Putamen (tissue), 1 donor: Measurements from ENCODE around the gene PROCA1.
A peak's percentile ranks its signal among the peaks of the same experiment; 100 is the strongest.

Source experiments
- DNase-seq: peaks from one replicate; pipeline ENCODE4 v3.0.0-alpha.2; 2016; ENCODE audit warnings: low spot score

Gene PROCA1

DNA sequence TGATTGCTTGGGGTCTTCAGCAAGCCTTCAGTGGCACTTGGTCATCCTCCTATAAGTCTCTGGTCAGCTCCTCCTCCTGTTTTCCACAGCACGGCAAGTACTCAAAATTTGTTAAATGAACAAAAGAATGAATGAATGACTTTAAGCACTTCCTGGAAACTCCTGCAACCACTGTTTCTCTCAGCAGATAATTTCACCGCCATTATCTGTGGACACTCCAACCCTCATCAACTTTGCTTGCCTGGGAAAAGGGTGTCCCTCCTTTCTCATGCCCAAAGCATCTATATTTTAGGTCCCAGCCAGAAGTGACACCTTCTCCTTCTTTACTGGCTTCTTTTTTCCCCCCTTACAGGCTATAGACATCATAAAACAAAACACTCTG, 4.4 kb downstream of the PROCA1 start:
- no peak for DNase-seq

DNA sequence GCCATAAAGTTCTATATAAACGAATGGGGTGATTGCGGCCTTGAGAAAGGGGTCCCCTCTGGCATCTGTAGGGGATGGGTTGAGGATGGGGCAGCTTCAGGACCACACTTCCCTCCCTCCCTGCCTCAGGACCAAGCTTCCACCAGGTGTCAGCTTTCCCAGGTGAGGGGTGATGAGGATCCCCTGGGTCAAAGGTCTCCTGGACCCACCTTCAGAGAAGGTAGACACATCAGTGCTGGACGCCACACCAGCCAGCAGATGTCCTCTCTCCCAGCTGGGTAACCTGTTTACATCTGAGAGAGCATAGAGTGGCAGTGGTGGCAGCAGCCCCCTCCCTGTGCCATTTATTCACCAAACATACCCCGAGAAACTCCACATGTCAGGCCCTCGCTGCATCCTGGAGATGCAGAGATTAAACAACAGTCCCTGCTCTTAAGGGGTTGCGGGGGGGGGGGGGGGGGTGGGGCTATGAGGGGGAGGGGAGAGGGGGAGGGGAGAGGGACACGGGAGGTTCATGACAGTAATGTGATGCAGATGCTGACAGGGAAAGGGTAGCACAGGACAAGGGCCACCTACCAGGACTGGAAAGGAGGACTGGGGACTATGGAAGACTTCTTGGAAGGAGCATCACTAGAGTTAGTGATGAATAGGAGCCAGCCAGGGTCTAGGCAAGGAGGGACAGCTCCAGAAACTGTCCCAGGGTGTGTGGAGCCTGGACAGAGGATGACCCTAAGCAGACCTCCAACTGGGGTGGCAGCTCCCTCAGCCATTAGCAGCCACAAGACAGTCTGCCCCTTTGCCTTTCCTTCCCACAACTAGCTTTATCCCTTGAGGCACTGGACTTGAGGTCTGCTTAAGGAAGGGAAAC, 5.0 kb downstream of the PROCA1 start:
- DNase-seq = no peak

DNA sequence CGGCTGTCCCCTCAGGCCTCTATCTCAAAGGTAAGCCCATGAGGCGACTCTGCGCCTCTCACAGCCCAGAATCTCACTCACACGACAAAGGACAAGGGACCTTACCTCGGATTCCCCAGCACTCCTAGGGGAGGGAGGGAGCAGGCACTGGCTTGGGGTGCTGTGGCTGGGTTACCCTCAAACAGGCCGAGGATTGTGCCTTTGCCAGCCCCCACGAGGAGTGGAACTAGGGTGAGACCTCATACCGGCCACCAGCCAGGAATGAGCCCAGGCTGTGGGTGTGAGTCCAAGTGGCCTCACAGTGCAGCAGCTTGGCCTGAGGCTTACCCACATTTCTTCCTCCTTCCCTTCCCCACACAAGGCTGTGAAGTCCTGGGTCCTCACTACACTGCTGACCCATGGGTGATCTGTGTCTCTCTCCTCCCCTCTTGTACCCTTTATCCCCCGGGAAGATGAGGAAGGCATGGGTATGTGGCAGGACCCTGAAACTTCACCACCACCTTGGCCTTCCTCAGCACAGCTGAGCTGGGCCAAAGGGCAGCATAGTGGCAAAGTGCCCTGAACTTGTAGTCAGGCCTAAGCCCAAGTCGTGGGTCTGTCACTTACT, 5.9 kb downstream of the PROCA1 start:
- DNase-seq = no peak

DNA sequence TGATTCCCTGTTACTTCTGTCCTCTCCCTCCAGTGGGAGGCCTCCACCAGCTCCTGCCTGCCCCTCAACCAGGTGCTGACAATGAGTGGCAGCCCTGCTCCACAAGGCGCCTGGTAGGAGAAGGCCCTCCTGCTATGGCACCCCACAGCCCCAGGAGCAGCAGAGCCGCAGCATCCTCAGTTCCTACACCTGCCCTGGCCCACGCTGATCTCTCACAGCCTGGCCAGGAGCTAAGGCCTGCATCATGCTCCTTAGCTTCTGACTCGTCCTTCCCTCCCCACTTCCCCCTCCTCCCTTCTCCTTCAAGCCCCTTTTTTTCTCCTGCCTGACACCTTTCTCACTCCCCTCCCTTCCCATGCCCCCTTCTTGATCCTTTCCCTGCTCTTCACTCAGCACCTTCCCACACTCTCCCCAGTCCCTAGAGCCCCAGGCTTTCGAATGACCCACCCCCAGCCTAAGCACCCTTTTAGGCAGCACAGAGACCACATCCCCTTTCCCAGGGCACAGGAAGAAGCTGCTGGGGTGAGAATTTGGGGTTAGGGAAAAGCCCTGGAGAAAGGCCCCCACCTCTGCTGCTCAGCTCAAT, 6.5 kb downstream of the PROCA1 start:
- no peak for DNase-seq

DNA sequence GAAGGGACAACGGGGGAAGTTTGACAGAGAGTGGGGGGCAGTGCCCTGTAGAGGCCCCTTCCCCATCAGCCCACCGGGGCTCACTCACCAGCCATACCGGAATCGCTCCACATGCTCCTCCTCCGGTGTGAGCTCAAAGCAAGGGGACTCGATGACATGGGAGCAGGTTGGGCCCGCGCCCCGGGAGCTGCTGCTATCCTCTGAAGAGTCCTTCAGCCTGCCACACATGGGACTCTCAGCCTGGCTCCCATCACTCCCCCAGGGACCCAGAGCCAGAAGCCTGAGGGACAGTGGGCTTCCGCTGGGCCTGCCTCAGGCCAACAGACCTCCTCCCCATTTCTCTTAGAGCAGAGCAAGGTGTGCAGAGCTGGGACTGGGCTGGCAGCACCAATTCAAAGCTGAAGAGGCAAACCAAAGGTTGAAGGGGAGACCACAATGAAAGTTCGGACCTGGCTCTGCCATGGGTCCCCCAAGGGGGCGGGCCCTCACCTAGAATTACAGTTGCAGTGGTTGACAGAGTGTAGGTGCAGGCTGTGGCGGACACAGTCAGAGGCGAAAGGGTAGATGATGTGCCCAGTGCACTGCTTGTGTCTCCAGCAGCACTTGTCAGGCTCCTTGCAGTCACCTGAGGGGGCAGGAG, 7.3 kb downstream of the PROCA1 start:
- no peak for DNase-seq

DNA sequence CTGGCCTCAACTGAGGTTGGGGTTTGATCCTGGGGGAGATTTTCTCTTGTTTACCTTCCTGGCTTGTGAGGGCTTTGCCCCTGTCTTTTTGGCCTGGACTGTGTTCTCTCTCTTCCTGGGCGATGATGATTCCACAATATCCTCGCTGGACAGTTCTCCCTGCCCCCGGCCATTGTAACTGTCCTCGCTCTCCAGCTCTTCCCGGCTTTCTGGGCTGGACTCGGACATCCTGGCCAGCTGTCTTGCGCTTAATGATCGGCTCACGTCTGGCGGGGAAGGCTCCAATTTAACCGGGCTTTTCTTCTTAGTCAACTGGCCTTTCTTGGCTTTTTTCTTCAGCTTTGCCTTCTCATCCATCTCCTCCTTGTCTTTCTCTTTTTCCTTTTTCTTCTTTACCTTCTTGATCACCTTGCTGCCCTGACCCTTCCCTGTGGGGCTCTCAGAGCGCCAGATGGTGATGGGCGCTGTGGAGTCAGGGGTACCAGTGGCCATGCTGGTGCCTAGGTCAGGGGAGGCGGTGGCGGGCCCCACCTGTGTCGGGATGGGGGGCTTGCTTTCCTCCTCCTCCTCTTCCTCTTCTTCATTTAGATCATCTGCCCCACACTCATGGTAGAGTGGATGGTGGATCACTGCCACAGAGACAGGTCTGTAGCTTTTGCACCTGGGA, 8.0 kb downstream of the PROCA1 start:
- no peak for DNase-seq

DNA sequence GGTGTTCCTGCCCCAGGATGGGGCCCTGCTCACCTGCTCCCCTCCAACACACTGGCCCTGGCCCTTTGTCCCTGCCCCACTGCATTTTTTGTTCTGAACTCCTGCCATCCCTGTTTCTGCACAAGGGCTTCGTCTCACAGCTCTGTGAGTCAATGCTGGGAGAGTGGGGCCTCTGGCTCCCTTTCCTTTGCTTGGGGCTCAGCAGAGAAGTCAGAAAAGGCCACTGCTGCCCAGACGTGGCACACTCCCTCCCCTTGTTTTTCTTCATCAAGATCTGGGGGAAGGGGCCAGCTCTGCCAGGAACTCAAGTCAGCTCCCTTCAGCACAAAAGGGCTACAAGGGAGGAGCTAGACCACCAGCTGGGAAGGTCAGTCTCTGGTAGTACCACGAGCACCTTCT, 8.9 kb downstream of the PROCA1 start:
- DNase-seq = no peak

DNA sequence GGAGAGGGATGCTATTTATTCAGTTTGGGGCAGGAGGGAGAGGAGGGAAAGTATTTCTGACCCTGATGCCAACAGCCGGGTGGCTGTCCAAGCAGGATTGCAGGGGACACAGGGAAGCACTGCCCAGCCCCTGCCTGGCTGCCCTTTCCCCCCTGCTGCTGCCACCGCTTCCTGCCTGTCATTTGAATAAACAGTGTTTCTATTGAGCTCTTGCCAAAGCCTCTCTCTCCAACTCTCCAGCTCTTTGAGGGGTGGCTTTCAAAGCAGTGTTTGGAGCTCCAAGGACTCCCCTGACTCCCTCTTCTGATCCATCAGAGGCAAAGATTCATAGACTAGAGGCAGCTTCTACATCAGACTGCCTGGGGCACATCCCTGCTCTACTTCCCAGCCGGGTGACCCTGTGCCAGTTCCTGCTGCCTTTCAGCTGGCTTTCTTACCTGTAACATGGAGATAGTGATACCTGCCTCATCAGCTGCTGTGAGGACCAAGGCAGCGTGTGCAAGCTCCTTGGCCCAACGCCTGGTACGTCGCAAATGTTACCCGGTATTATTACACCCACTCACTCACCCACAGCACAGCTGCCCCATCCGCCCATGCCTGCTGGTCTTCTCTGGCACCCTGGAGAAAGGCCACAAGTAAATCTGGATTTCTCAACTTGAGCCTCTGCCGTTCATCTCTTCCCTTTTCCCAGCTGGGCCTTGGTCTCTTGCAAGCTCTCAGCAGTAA, 9.5 kb downstream of the PROCA1 start:
- DNase-seq = peak; percentile 73

DNA sequence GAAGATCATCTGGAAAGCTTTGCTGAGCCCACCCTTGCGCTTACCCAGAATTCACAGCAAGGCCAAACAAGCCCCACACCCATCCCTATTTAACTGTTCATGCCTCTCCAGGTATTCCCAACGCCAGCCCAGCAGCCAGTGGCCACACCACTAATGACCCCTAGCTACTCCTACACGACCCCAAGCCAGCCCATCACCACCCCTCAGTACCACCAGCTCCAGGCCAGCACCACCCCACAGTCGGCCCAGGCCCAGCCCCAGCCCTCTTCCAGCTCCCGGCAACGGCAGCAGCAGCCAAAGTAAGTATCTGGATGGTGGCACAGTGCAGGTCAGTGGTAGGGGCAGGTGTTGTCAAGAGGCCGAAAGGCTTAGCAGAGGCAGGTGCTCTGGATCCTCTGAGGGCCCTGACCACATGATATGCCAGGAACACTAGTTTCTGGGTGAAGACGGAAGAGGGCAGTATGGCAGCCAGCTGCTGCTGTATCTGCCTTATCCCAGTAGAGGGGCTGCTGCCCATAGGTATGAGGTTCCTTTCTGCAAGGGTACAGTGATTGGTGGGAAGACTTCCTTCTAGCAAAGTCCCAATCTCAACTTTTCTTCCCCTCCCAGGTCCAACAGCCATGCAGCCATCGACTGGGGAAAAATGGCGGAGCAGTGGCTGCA, 10.7 kb downstream of the PROCA1 start:
- DNase-seq = no peak

DNA sequence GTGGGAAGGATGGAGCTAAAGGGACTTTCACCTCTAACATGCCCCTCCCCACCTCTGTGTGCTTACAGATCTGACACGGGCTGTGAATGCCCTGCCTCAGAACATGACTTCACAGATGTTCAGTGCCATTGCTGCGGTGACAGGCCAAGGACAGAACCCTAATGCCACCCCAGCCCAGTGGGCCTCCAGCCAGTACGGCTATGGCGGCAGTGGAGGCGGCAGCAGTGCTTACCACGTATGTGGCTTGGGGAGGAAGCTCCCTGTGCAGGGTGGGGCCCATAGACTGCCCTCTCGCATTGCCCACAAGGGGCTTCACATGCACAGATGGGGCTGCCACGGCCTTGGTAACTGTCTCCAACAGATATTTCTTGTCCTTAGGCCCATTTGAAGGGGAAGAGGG, 11.4 kb downstream of the PROCA1 start:
- DNase-seq = no peak

DNA sequence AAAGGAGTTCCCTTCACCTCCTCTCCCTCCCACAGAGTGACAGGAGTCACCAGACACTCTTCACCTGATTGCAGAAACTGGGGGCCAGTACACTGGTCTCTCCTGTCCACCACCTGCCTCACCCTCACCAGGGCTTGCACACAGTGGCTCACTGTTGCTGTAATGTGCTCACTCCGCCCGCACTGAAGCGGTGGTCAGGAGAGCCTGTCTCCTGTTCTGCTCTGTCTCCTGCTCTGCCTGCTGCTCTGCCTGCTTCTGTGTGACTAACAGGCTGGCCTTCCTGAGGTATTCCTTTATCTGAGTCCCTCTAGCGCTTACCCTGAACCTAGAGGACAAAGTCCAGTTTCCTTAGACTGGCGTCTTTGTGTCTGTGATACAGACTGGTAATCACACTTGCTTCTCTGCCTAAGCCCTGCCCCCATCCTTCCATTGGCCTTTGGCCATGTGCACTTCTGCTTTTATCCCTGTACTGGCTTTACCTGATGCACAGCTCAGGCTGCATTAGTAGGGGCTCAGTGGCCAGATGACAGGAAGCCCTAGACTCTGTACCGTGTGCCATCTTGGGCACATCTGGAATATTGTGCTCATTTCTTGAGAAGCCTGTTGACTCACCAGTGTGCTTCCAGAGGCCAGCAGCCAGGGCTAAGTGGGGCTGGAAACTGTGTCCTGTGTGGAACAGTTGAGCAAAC, 13.3 kb downstream of the PROCA1 start:
- no peak for DNase-seq

DNA sequence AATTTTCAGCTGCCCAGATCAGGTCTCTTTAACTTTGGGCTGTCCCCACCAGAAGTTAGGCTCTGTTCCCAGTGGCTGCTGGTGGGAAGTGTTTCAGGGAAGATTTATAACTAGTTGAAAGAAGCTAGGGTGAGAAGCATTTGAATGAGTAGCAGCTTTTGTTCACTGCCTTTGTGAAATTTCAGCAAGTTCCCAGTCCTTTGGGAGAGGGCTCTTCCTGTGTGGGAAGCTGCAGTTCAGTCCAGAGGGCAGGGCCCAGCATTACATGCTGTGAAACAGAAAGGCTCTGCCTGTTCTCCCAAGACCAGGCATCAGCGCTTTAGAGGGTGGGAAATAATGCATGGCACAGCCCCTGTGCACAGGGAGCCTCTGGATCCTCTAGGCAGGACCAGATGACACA, 17.8 kb downstream of the PROCA1 start:
- no peak for DNase-seq

DNA sequence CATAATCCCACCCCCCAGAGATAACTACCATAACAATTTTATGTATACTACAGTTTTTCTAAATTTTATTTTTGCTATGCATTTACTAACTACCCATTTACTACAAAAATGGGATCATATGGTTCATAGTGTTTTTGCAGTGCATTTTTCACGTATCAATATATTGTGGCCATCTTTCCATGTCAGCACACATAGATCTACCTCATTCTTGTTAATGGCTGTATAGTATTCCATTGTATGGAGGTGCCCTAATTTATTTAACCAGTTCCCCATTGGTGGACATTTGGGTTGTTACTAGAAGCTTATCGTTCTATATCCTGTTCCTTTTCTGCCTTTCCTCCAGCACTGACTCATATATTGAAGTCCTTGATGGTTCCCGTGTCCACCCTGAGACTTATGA, 22.7 kb downstream of the PROCA1 start:
- DNase-seq = no peak

DNA sequence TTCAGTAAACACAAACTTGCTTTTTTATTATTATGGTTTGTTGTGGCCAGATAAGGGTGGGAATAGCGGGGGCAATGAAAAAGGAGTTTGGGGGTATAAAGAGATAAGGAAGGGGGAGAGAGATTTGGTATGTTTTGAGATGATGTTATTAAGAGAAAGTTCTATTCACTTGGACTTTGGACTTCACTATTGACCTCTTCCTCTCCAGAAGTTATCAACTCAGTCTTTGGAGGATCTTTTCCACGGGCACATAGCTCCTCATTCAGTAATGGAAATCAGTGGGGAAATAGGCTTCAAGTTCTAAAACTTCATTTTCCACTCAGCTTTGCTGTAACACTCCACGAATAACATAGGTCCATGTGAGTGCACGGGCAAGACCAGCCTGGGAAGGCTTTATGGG, 23.2 kb downstream of the PROCA1 start:
- DNase-seq = no peak

DNA sequence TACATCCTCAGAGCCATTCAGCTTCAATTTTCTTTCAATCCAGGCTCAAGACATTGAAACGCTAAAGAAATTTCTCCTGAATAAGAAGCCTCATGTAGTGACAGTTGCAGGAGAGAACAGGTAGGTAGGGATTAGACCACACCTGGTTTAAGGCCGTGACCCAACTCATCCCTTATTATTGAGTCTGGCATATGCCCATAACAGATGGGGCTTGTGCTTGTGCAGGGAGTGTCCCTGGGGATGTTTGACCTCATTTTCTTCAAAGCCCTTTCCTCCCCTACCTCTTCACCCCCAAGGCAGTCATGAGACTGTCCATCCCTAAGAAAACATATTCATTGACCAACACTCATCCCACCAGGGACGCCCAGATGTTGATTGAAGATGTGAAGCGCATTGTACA, 25.4 kb downstream of the PROCA1 start:
- DNase-seq = no peak

DNA sequence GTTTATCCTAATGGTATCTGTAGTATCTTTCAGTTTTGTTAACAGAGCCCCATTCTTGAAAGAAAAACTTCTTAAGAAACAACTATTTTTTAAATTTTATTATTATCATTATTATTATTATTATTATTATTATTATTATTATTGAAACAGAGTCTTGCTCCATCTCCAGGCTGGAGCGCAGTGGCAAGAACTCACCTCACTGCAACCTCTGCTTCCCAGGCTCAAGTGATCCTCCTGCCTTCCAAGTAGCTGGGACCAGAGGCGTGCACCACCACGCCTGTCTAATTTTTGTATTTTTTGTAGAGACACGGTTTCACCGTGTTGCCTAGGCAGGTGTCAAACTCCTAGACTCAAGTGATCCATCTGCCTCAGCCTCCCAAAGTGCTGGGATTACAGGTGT, 26.3 kb downstream of the PROCA1 start:
- DNase-seq = no peak

DNA sequence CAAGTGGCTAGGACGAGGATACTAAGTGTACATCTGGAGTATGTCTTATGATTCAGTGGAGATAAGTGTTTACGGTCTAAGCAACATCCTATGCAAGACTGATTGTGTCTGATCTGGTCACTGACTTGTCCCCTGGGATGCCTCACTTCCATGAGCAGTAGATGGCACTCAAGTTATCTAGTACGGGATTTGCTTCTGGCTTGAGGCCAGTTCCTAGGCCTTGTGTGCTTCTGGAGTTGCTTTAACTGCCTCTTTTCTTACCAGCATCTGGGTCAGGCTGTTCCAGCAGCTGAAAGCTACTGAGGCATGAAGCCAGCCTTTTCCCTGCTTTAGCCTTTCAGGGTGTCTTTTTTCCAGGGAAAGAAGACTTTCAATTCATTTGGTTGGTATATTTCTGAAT, 26.7 kb downstream of the PROCA1 start:
- DNase-seq = peak; percentile 85

DNA sequence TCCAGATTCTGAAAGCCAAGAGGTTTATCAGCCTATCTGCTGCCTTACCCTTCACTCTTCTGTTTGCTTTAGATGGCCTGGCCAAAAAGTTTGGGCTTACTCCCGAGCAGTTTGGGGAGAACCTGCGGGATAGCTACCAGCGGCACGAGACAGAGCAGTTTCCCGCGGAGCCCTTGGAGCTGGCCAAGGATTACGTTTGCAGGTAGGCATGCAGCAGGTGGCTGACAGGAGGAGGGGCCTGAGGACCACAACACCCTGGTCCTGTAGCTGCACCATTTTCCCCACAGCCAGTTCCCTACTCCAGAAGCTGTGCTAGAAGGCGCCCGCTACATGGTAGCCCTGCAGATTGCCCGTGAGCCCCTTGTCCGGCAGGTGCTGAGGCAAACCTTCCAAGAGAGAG, 29.0 kb downstream of the PROCA1 start:
- DNase-seq = no peak

DNA sequence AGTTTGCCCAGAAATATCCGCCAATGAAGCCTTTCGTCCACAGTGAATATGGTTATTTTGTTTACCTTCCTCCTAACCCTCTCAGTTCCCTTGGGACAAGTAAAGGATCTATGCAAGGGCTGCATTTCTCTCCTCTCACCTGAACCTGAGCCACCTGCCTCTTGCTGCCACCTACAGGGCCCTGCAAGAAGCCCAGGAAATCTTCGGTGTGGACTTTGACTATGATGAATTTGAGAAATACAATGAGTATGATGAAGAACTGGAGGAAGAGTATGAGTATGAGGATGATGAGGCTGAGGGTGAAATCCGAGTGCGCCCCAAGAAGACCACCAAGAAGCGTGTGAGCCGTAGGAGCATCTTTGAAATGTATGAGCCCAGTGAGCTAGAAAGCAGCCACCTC, 35.7 kb downstream of the PROCA1 start:
- no peak for DNase-seq

DNA sequence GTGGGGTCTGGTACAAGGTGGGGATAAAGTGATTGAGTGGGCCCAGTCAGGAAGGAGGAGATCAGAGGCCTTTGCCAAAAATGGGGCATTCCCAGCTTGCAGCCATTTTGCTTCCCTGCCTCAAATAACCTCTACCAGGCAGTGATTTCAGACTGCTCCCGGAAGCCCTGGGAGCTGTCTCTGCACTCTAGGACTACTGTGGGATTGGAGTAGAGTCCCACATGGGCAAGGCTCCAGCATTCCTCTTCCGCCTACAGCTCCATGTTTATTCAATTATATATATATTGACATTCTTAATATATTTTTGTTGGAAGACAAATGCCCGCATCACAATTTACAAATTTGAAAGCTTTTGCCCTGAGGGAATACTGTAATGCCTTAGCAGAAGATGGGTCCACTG, 36.2 kb downstream of the PROCA1 start:
- DNase-seq = no peak

DNA sequence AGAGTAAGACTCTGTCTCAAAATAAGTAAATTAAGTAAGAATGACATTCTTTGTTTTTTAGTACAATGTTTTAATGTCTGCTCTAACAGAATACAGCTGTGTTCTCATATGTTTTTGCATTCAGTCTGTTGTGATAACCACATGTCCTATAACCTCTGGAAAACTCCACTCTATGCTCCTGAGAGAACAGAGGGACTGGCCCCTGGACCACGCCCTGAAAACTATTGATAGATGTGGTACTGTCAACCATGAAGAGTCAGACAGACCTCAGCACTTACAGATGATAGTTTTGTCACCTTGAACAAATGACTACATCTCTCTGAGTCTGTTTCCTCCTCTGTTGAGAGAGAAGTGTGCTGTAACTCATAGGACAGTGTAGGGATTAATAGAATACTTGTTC, 41.8 kb downstream of the PROCA1 start:
- no peak for DNase-seq
